ENCODE data around the gene PGLYRP2.
"Not testable (repeated sequence)": the region's sequence is repeated elsewhere in the genome, so short reads cannot be mapped to it uniquely, and the experiment has no call there.

Gene PGLYRP2

GRCh38 chr19:15495151-15495550 lies 15.8 kb upstream of the PGLYRP2 start:
- DNase-seq (ENCODE audit: low read depth): no peak
- no peak overlapping the region for H3K4me3 ChIP-seq (ENCODE audit: low read depth, low read length)

GRCh38 chr19:15488489-15489226 lies 9.4 kb upstream of the PGLYRP2 start:
- H3K4me3 ChIP-seq (ENCODE audit: low read depth, low read length): no peak overlapping the region
- no peak for DNase-seq (ENCODE audit: low read depth)

GRCh38 chr19:15487038-15487437 lies 7.7 kb upstream of the PGLYRP2 start:
- no peak overlapping the region for H3K4me3 ChIP-seq (ENCODE audit: low read depth, low read length)
- DNase-seq (ENCODE audit: low read depth): no peak

GRCh38 chr19:15485768-15486167 lies 6.5 kb upstream of the PGLYRP2 start:
- not testable (repeated sequence) for DNase-seq (ENCODE audit: low read depth); H3K4me3 ChIP-seq (ENCODE audit: low read depth, low read length)

GRCh38 chr19:15480996-15481395 lies 1.7 kb upstream of the PGLYRP2 start:
- not testable (repeated sequence) for DNase-seq (ENCODE audit: low read depth); H3K4me3 ChIP-seq (ENCODE audit: low read depth, low read length)

- no peak for DNase-seq (ENCODE audit: low read depth)
- no peak overlapping the region for H3K4me3 ChIP-seq (ENCODE audit: low read depth, low read length)
These were observed 3.0 kb downstream of the PGLYRP2 start for GRCh38 chr19:15476325-15476724.

GRCh38 chr19:15475611-15476010 lies 3.7 kb downstream of the PGLYRP2 start:
- no peak overlapping the region for H3K4me3 ChIP-seq (ENCODE audit: low read depth, low read length)
- no peak for DNase-seq (ENCODE audit: low read depth)

GRCh38 chr19:15475169-15475568 lies 4.1 kb downstream of the PGLYRP2 start:
- no peak overlapping the region for H3K4me3 ChIP-seq (ENCODE audit: low read depth, low read length)
- DNase-seq (ENCODE audit: low read depth): no peak

- not testable (repeated sequence) for DNase-seq (ENCODE audit: low read depth); H3K4me3 ChIP-seq (ENCODE audit: low read depth, low read length)
These were observed 5.5 kb downstream of the PGLYRP2 start for GRCh38 chr19:15473821-15474220.

- no peak for DNase-seq (ENCODE audit: low read depth)
- H3K4me3 ChIP-seq (ENCODE audit: low read depth, low read length): no peak overlapping the region
These were observed 7.6 kb downstream of the PGLYRP2 start for GRCh38 chr19:15471639-15472101.

- no peak for DNase-seq (ENCODE audit: low read depth)
- no peak overlapping the region for H3K4me3 ChIP-seq (ENCODE audit: low read depth, low read length)
These were observed 9.6 kb downstream of the PGLYRP2 start for GRCh38 chr19:15469513-15470297.

GRCh38 chr19:15468675-15469512 lies 10.4 kb downstream of the PGLYRP2 start:
- no peak for DNase-seq (ENCODE audit: low read depth)
- H3K4me3 ChIP-seq (ENCODE audit: low read depth, low read length): no peak overlapping the region

- DNase-seq (ENCODE audit: low read depth): no peak
- no peak overlapping the region for H3K4me3 ChIP-seq (ENCODE audit: low read depth, low read length)
These were observed 11.5 kb downstream of the PGLYRP2 start for GRCh38 chr19:15467734-15468214.

- no peak for DNase-seq (ENCODE audit: low read depth)
These were observed 12.2 kb downstream of the PGLYRP2 start for GRCh38 chr19:15466851-15467733.

GRCh38 chr19:15464394-15465385 lies 14.6 kb downstream of the PGLYRP2 start, which contains the start of gene RASAL3:
Gene RASAL3 (minus strand): TSS chr19:15464544. CDS start chr19:15464358, 186 bp downstream.
- DNase-seq (ENCODE audit: low read depth): no peak
- H3K4me3 ChIP-seq (ENCODE audit: low read depth, low read length): no peak within 1 kb of the TSS

More at GRCh38 chr19:15466851-15467733, 12.2 kb downstream of the PGLYRP2 start:
- no peak overlapping the region for H3K4me3 ChIP-seq (ENCODE audit: low read depth, low read length)

- H3K4me3 ChIP-seq (ENCODE audit: low read depth, low read length): no peak overlapping the region
- no peak for DNase-seq (ENCODE audit: low read depth)
These were observed 15.4 kb downstream of the PGLYRP2 start for GRCh38 chr19:15463861-15464371.

- no peak overlapping the region for H3K4me3 ChIP-seq (ENCODE audit: low read depth, low read length)
- no peak for DNase-seq (ENCODE audit: low read depth)
These were observed 17.6 kb downstream of the PGLYRP2 start for GRCh38 chr19:15461694-15462093.

Data from skeletal muscle cell (primary cell).